Inferior parietal cortex (tissue), 1 donor: ENCODE data around the gene GBP4.
"Not testable (repeated sequence)": the region's sequence is repeated elsewhere in the genome, so short reads cannot be mapped to it uniquely, and the experiment has no call there.

Source experiments
- DNase-seq: peaks from one replicate; pipeline ENCODE4 v3.0.0-alpha.2; 2016; ENCODE audit errors: extremely low spot score

The GBP4 gene

GRCh38 chr1:89198491-89199072 is at the start of gene GBP4:
TSS of gene GBP4 (minus strand) at chr1:89198942. CDS start at chr1:89198834, 108 bp downstream.
- peak; percentile 8 for DNase-seq

- DNase-seq: no peak
These were observed 44.3 kb upstream of the GBP4 start for GRCh38 chr1:89243046-89243445.

GRCh38 chr1:89221341-89221740 is 22.6 kb upstream of the GBP4 start:
- no peak for DNase-seq

GRCh38 chr1:89219851-89220250 is 21.1 kb upstream of the GBP4 start:
- not testable (repeated sequence) for DNase-seq

GRCh38 chr1:89218941-89219340 is 20.2 kb upstream of the GBP4 start:
- not testable (repeated sequence) for DNase-seq

GRCh38 chr1:89213347-89213746 is 14.6 kb upstream of the GBP4 start:
- no peak for DNase-seq

GRCh38 chr1:89211035-89211634 is 12.4 kb upstream of the GBP4 start:
- no peak for DNase-seq

GRCh38 chr1:89206373-89206772 is 7.6 kb upstream of the GBP4 start:
- no peak for DNase-seq

GRCh38 chr1:89203166-89203565 is 4.4 kb upstream of the GBP4 start:
- DNase-seq: no peak

GRCh38 chr1:89201106-89201794 is 2.5 kb upstream of the GBP4 start:
- DNase-seq: no peak

- DNase-seq: no peak
These were observed 1.9 kb upstream of the GBP4 start for GRCh38 chr1:89200663-89201062.

GRCh38 chr1:89199525-89200031 is 836 bp upstream of the GBP4 start:
- no peak for DNase-seq

GRCh38 chr1:89198081-89198480 is 661 bp downstream of the GBP4 start:
- DNase-seq: no peak

GRCh38 chr1:89195476-89195875 is 3.3 kb downstream of the GBP4 start:
- DNase-seq: no peak

GRCh38 chr1:89191314-89191713 is 7.4 kb downstream of the GBP4 start:
- no peak for DNase-seq

GRCh38 chr1:89190017-89190416 is 8.7 kb downstream of the GBP4 start:
- no peak for DNase-seq

GRCh38 chr1:89179343-89179742 is 19.4 kb downstream of the GBP4 start:
- DNase-seq: no peak

GRCh38 chr1:89176971-89177370 is 21.8 kb downstream of the GBP4 start:
- no peak for DNase-seq

GRCh38 chr1:89175601-89176256 is 23.0 kb downstream of the GBP4 start, which contains the start of gene GBP7:
TSS of gene GBP7 (minus strand) at chr1:89176003. CDS start at chr1:89171935, 4,068 bp downstream.
- DNase-seq: no peak

- no peak for DNase-seq
These were observed 24.3 kb downstream of the GBP4 start for GRCh38 chr1:89174491-89174890.

GRCh38 chr1:89172468-89173143 is 26.1 kb downstream of the GBP4 start:
- DNase-seq: no peak

GRCh38 chr1:89171067-89171438 is 27.7 kb downstream of the GBP4 start:
- no peak for DNase-seq
